HG03139 (cell line): Measurements from ENCODE around the gene C5orf34.
"Not testable (repeated sequence)": the region's sequence is repeated elsewhere in the genome, so short reads cannot be mapped to it uniquely, and the experiment has no call there.

Source experiments
- ATAC-seq: cut with Tn5 transposase; IDR thresholded peaks from one replicate; pipeline ENCODE4 v1.9.1; 2021; ENCODE audit not compliant: unreplicated experiment

The C5orf34 gene, protein sequence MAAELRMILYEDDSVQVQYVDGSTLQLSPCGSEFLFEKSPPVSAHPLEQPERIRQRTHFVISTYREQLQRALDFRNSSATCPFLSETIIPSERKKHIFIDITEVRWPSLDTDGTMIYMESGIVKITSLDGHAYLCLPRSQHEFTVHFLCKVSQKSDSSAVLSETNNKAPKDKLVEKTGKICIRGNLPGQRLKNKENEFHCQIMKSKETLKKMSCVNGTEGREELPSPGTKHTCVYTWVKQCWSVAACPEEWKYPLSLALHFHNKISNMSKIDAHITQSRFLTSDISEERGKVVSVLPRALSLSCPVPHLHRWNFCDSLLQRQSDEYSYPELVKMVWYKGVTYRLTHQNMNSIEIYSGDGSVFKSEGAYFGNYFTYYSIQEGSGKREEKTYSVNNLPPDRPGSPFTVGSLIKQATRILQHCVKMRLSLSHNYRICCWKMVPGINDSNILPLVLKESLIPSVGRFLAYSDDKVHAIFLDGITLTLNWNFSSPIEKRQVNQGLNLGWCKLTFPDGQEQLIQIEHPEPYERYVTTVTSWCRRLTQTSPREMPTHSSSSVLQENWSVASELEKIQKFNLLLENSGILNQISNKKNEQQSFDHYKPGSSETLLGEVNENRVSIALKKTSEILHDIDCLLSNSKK

DNA sequence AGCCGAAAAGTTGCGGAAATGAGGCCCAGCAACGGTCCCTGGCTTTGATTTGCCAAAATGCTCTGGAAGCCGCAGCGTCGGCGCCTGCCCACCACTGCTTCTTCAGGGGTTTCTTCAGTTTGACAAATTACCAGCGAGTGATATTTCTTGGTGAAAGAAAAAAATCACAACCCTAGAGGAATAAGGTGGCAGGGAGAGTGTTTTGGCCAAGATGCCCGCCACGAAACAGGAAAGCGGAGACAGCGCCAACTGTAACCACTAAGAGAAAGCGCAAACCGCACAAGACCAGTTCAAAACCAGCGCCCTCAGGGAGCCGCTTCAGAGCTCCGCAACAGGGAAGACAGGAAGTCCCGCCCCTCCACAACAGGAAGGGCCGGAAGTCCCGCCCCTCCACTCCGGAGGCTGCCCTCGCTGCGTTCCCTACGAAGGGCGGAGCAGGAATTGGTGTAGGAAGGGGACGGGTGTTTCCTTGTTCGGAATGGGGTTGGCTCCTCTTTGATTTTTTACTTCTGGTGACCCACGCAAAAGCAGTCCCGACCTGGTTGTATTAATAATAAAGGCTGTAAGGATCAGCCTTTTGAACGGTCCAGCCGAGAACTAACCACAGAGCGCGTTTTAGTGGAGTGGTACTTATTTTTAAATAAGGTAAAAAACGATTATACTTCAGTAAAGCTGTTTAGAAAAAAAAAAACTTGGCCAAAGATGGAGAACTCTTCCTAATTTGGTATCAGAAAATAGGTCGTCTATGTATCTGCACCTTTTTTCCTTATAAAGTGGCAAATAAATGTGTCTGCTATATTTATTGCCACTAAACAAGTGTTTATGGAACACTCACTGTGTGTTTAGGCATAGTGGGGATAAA, at the start of gene C5orf34:
Gene C5orf34, minus strand, starts transcription at position 333 of the 862 bp plus-strand sequence. CDS start 5,809 bp downstream, outside the sequence.
- ATAC-seq: peak; percentile 99

DNA sequence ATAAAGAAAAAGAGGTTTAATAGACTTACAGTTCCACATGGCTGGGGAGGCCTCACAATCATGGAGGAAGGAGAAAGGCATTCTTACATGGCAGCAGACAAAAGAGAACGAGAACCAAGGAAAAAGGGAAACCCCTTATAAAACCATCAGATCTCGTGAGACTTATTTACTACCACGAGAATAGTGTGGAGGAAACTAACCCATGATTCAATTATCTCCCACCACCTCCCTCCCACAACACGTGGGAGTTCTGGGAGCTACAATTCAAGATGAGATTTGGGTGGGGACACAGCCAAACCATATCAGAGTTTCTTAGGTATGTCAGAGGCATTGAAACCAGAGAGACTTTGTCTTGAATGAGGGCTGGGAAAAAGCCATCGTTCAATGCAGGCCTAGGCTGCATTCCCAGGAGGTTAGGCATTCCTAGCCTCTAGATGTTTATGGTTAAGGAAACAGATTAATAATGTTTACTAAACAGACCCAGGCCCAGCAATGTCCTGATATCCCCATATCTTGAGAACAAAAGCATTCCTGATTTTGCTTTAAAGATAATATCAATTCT, 49.4 kb upstream of the C5orf34 start:
- ATAC-seq: no peak

DNA sequence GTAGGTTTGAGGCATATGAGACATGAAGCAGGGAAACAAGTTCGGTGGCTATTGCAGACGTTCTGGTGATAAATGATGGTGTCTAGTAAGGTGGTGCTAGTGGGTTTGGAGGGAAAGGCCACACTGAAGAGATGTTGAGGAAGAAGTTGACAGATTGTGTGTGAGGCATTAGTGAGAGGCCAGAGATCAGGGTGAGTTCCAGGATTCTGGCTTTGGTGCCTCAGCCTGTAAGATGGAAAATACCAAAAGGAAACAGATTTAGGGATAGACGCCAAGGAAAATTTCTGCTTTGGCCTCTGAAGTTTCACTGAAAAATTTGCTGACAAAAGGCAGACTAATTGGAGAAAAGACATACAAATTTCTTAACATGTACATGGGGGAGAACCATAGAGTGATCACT, 48.4 kb upstream of the C5orf34 start:
- no peak for ATAC-seq

DNA sequence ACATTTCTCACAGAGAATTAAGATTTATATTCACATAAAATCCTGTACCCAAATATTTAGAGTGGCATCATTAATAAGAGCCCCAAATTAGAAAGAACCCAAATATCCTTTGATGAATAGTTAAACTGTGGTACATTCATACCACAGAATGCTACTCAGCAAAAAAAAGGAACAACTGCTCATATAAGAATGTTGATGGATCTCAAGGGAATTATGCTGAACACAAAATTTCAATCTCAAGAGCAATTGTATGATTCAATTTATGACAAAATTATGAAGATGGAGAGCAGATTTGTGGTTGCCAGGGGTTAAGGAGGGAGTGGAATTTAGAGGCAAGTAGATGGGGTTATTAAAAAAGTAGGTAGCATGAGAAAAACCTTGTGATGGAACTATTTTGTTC, 46.4 kb upstream of the C5orf34 start:
- ATAC-seq: no peak

DNA sequence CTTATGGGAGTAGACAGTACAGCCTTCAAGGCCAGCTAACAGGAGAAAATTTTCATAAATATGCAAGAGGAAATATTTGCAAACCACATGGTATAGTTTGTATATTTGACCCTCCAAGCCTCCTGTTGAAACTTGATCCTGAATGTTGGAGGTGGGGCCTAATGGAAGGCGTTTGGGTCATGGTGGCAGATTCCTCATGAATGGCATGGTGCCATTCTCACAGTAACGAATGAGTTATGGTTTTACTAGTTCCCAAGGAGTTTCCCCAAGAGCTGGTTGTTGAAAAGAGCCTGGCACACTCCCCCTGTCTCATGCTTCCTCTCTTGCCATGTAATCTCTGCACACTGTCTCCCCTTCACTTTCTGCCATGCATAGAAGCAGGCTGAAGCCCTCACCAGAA, 45.2 kb upstream of the C5orf34 start:
- no peak for ATAC-seq

DNA sequence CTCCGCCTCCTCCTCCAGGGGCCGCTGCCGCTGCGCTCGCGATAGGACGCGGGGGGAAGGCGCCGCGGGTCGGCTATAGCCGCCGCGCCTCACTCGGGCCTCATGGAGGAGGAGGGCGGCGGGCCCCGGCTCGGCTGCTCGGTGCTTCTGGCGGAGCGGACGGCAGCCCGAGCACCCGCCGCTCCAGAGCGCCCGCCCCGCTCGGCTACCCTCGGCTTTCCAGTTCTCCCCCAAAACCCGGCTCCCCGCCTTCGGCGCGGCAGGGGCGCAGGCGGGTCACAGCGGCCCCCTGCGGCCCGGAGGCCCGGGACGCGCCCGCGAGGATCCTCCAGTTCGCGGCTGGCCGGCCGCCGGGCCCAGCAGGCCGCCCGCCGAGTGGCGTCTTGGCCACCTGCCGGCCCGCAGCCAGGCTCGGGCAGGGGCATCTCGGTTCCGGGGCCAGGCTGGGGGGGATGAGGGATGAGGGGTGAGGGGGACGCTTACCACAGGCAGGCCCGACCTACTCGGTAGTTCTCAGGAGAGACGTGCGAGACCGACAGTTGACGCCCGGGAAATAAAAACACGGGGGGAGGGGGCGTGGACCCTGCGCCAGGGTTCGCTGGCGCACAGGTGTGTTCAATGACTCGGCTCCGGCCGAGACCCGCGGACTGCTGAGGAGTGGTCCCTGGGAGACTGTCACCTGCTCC, 42.1 kb upstream of the C5orf34 start, which contains the start of gene PAIP1:
Gene PAIP1, minus strand, starts transcription at position 221 of the 686 bp plus-strand sequence. CDS start 231 bp downstream, outside the sequence.
- ATAC-seq: peak; percentile 64

DNA sequence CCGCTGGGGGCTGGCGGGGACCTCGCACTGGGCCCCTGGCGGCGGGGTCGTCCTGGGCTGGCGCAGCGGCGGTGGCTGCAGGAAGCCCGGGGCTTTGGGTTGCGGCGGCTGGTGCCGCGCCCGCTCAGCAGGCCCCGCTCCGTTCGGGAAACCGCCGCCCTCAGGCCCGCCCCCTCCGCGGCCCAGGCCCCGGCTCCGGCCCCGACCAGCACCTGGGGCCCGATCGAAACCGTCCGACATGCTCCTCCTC, 41.6 kb upstream of the C5orf34 start:
- peak; percentile 85 for ATAC-seq

DNA sequence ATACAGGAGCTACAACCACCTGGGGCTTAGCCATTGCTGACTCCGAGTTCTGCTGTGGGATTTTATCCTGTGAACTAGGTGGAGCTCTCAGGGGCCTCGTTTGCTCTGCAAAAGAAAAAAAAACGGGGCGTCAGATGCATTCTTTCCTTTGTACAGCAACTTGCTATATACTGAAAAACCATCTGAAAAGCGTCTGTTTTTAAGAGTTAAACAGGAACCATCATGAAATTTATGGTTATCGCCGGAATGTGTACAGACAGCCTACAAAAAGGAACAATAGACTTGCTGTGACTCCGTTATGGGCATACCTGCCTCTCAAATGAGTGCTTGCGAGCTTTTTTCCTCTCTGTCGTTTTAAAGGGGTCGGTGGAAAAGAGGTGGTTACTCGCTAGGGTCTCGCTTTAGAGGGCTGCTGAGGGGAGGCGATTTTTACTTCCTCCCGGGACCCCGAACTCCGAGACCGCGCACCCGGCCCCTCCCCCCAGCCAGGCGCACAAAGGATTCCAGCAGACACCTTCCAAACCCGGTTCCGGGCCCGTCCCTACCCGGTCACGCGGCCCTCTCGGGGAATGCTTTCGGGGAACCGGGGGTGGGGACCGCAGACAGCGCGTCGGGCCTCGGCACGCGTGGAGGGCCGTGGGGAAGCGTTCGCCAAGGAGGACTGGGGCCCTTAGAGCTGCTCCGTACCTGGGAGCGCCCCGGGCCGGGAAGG, 41.1 kb upstream of the C5orf34 start:
- ATAC-seq: peak; percentile 36

DNA sequence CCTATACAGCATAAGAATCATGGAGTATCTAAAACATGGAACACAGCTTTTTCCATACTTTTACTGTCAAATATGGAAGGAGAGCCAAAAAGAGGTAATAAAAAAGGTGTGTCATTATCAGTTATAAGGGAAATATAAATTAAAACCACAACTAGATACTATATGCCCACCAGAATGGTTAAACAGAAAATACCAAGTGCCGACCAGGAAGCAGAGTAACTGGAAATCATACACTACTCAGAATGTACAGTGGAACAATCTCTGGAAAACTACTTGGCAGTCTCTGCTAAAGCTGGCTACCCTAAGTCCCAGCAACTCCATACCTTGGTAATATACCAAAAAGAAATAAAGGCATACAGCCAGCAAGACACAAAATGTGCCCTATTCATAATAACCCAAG, 39.5 kb upstream of the C5orf34 start:
- no peak for ATAC-seq

DNA sequence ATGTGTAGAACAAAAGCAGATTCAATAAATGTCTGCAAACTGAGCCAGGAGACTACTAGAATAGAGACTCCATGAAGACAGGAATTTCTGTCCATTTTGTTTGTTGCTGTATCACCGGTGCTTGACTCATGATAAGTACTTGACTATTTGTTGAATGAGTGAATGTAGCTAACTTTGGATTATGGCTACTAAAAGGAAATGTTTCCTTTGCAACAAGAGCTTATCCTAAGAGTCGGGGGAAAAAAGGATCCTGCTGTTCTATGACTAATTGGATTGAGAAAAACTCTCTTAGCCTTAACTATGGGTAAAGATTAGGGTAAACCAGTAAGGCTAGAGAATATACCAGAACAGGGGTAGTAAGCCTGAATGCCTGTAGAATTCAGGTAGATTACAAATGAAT, 38.4 kb upstream of the C5orf34 start:
- ATAC-seq: no peak

DNA sequence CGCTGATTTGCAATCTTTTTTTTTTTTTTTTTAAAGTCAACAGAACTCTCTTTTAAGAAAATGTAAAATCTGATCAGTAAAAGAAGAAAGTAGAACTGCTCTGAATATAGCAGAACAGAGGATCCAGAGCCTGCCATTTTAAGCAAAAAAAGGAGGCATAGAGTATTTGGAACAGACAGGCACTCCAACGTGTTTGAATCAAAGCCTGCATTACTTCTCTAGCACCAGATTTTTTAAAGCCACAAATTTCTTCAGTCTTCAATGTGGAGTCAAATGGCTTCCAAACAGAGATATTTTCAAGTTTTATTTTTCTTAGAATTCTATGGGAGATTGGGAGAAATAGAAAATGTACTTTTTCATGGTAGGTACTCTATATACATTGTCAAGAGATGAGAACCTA, 36.8 kb upstream of the C5orf34 start:
- ATAC-seq: no peak

DNA sequence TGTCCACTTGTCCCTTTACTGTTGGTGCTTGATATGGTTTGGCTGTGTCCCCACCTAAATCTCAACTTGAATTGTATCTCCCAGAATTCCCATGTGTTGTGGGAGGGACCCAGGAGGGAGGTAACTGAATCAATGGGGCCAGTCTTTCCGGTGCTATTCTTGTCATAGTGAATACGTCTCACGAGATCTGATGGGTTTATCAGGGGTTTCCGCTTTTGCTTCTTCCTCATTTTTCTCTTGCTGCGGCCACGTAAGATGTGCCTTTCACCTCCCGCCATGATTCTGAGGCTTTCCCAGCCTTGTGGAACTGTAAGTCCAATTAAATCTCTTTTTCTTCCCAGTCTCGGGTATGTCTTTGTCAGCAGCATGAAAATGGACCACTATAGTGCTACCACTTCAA, 34.3 kb upstream of the C5orf34 start:
- not testable (repeated sequence) for ATAC-seq

DNA sequence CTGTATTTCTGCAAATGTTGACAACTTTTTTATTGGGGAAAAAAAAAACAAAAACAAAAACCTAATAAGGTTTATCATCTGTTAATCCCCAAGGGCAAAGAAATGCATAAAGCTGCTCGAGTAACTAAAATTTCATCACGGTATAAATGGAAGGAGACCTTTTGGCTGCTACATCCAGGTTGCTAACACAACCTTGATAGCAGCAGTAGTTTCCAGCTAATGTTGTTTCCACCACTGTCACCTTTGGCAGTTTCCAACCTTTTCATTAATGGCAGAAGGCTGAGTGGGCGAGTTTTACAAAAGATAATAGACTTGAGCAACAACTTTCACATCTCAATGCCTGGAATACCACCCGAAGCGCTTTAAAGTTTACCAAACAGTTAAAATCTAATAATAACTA, 33.4 kb upstream of the C5orf34 start:
- ATAC-seq: no peak

DNA sequence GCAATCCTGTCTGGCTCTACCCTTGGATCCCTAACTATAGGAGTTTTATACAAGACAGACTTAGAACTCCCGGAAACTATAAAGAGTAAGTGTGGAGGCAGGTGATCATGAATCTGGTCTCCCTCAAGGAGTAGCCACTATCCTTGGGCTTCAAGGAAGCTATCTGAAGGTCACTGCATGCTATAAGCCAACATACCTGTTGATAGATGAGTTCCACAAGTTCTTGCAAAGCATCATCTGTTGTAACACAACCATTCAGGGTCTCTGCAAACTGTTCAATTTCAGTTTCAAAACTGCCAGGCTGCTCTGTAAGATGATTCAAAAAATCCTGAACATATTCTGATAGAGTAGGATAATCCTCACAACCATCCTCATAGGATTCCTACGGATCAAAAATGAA, 32.6 kb upstream of the C5orf34 start:
- no peak for ATAC-seq

DNA sequence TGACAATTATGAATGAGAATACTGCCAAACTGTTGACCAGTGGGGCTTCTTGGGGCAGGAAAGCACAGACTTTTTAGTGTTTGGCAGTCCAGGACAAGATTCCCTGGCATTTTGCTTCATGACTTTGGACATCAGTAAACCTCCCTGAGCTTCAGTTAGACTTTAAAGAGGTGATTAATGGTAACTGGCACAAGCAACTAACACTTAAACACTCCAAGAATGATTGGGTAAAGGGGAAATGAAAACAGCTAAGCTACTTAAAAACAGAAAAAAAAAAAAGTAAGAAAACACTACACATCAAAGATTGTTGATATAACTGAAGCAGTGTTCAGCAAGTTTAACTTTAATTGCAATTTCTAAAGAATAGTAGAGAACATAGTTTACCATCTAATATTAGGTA, 28.5 kb upstream of the C5orf34 start:
- no peak for ATAC-seq

DNA sequence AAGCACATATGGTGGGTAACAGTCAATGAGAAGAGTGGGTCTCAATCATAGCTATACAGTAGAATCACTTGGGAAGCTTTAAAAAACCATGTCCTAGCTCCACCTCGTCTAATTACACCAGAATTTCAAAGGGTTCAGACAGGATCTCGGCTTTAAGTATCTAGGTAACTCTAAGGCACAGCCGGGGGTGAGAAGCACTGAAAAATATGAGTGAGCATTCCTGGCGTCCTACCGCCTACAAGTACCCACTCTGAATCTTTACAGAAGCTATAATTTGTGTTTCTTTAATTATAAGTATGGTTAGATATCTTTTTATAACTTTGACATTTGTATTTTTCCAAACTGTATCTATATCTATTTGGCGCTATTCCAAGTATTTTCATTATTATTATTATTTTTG, 25.8 kb upstream of the C5orf34 start:
- ATAC-seq: no peak

DNA sequence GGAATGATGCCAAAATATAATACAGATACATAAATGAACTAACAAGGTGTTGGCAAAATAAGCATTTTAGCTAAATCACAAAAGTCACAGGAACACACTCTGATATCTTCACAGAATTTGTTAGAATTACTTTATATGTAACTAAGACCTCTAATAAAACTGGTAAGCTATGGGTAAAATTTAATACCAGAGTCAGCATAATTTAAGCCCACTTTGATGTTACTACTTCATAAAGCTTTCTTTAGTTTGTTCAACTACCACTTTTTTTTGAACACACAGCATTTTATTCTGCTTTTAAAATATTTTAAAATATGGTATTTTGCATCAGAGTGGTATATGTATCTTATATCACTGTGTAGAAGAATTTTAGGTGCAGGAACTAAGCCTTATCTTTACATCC, 22.0 kb upstream of the C5orf34 start:
- no peak for ATAC-seq

DNA sequence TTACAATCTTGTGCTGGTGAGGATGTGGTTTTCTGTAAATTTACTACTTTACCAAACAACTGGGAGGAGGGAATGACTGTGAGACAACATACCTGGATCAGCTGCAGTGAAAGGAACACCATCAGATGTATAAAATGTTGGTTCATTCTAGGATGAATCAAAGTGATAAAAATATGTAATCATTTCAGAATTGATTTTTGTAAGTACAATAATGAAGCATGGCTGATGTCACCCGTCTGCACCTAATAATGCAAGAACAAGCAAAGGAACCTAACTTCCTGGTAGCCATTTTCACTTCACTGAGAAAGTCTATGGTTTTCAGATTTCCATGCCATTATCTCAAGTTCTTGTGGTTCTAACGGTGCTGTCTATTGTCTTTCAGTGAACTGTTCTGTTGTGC, 18.7 kb upstream of the C5orf34 start:
- no peak for ATAC-seq

DNA sequence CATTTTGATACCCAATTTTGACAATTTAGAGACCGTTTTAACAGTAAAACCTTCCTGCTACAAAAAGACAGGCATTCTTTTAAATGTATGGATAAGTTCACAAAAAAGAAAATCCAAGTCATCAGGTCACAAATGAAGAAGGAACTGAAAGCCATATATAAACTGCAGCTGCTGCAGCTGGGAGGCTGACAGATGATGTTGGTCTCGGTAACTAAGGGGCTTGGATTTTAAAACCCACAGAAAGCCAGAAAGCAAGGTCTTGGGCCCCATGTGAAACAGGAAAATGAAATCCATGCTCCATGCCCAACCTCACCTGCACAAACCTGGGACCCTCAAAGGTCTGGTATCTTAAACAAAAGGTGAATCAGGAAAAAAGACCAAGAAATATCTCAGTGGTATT, 15.7 kb upstream of the C5orf34 start:
- ATAC-seq: no peak

DNA sequence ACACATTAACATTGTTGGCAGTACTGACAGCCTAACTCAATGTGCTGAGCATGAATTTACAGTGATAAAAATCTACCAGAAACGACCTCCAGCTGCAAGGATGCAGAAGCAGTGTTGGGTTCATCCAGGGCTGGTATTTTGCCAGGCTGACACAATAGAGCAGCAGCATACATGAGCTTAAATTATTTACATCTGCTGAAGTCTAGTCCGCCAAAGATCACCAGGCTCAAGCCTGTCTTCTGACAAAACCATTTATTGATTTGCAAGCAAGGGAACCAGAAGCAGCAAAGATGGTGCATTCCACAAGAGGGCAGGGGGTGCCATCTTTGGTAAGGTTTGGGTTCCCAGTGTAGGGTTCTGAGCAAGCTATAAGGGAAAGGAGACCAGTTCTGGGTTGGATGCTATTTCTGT, 8.7 kb upstream of the C5orf34 start:
- ATAC-seq: no peak
